ENCODE data around the gene PBX2.
"Not testable (repeated sequence)": the region's sequence is repeated elsewhere in the genome, so short reads cannot be mapped to it uniquely, and the experiment has no call there.

Gene PBX2, protein sequence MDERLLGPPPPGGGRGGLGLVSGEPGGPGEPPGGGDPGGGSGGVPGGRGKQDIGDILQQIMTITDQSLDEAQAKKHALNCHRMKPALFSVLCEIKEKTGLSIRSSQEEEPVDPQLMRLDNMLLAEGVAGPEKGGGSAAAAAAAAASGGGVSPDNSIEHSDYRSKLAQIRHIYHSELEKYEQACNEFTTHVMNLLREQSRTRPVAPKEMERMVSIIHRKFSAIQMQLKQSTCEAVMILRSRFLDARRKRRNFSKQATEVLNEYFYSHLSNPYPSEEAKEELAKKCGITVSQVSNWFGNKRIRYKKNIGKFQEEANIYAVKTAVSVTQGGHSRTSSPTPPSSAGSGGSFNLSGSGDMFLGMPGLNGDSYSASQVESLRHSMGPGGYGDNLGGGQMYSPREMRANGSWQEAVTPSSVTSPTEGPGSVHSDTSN

DNA sequence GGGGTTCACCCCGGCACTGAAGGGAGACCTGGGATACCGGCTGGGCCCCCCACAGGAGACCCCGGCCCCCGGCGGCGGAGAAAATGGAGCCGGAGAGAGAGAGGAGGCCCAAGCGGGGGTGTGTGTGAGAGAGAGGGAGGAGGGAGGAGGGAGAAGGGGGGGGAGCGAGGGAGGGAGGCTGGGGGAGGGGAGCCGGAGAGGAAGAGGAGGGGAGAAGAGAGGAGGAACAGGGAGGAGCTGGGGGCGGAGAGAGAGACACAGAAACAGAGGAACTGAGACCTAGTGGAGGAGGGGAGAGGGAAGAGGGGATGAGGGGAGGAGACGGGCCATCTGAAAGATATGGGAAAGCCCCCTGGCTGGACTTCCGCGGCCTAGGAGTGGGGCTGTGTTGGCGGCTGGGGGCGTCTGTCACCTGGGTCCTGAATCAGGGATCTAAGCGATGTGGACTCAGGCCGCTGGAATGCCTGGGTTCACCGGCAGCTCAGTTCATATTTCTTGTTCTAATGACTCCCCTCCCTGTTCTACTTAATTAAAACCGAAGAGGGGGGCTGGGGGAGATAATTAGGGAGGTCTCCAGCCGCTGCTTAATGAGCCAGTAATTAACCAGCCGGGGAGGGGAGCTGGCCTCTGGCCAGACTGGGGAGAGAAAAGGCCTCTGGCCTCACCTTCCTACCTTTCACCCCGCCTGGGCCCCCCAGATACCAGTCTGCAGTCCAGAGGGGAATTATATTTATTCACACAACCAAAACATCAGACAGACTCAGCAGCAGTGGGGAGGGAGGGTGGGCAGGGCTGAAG is at the start of gene PBX2:
PBX2 (minus strand) TSS at position 149 of the 798 bp plus-strand sequence. CDS start 287 bp downstream, outside the sequence.
- DNase-seq = peak; percentile 61

DNA sequence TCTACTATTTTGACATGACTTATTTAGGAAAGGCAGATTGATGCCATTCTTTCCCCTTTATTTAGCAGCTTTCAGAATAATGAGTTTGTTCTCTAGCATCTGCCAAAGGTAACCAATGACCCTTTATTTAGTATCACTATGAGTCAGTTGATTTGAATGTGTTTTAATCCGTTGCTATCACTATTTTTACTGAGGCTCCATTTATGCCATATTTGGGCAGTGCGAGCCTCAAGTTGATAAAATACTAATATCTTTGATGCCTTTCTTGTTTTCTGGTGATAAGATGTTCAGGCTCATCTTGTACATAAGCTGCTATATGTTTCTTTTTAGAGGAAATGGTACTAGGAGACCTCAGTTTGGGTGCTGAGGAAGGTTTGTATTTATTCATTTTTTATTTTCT is 49.5 kb upstream of the PBX2 start:
- no peak for DNase-seq

DNA sequence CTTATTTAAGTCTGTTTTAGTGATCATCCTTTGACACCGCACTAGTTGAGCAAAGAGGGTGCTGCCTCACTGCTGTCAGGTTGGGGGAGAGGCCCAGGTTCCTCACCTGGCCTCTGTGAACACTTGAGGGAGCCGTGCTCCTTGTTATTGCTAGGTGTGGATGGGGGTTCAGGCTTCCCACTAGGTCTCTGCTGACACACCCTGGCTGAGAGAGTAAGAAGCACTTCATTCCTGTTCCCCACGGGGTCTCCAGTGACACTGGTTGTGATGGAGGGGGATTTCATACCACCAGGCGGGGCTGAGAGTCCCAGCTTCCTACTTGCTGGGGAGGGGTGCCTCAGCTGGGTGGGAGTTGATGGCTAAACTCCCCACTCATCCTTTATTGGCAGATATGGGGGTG is 44.9 kb upstream of the PBX2 start:
- DNase-seq = no peak

DNA sequence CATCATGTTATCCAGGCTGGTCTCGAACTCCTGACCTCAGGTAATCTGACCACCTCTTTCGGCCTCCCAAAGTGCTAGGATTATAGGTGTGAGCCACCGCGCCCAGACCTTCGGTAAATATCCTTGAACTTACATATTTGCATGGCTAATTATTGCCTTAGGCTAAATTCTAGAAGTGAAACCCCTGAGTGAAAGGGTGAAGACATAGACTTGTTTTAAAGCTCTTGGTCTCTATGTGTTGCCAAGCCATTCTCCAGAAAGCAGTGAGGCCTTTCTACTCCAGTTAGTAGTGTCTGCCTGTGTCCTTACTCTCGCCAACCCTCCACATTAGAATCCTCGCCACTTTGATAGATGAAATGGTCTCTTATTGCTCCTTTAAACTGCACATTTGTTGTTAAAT is 36.4 kb upstream of the PBX2 start:
- no peak for DNase-seq

DNA sequence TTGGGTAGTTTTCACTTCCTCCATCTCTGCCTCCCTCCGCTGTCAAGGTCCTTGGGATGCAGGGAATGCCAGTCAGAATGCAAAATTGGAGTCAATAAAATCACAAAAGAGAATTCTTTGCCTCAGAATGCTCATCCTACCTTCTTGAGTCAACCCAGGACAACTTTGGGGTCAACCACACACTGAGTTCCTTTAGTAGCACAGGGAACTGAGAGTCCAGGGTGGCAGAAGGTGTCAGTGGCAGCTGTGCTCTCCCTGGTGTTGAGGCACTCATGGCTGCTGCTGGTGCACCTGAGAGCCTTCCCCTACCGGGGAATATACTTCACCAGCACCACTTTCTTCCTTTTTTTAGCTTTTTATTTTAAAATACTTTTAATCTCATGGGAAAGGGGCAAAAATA is 34.7 kb upstream of the PBX2 start:
- no peak for DNase-seq

DNA sequence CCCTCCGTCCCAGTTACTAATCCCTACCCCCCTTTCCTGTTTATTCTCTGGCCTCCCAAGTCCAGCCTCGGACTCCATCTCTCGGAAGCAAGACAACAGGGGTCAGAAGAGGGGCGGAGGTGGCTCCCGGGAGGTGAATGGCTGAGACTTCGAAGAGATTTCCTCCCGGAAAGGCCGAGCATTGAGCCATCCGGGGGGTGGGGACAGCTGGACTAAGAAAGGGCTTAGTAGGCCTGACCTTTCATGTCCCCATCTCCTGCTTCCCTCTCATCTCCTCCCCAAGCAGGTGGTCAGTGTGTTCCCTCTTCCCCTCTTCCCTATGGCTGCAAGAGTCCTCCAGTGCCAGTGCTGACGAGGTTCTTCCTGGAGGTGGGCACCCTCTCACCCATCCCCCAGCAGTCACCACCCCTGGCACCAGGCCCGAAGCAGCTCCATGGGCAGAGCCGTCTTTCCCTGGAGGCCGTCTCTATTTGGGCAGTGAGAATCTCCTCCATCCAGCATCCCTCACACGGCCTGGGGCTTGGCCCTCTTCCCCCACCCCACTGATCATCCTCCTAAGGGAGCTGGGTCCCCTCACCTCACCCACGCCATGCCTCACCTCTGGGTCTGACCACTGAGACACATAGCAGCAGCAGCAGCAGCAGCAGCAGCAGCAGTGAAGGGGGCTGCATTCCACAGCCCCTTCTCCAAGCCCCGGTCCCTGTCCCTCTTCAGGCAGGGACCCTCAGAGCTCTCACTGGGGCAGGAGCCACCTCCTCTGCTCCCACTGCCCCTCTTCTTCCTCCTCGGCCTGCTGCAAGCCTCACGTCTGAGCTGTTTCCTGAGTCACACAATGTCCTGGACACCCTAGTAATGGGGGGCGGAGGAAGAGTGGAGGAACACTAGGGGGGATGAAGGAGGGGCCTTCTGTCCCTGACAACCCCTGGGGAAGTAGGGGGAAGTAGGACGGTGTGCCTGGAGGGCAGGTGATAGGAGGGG is 33.5 kb upstream of the PBX2 start, which contains the start of gene NOTCH4:
NOTCH4 (minus strand) TSS at position 810 of the 978 bp plus-strand sequence; CDS start at position 671, 139 bp downstream.
- no peak for DNase-seq

DNA sequence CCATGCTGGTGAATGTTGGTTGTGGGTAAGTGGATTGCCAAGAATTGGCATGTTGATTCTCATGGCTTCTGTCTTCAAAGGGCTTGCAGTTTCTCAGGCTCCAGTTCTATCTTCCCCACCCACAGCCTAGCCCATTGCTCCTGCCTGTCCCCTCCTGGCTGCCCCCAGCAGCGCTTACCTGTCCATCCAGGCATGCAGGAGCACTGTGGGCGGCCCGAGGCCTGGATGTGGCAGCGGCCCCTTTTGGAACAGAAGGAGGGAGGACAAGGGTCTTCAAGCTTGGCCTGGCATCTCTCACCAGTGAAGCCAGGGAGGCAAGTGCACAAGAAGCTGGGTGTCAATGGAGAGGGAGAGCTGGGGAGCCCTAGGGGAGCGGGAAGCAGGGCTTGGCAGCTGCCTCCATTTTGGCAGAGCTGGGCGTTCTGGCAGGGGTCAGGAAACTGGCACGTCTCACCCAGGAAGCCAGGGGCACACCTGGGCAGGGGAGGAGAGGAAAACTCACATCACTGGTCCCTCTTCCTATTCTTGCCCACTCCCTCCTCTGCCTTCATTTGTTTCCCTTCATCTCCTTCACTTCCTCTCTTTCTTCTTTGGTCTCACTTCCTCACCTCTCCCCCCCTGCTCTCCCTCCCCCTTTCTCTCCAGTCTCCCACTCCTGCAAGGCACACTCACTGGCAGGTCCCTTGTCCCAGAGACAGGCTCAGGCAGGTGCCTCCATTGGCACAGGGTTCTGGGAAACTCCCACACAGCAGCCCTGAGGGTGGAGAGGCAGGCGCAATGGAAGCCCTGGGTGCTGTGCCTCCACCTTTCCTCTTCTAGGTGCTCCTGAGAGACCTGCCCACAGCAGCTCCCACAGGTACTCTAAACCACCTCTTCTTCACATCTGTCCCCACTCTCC is 32.6 kb upstream of the PBX2 start:
- DNase-seq = no peak

DNA sequence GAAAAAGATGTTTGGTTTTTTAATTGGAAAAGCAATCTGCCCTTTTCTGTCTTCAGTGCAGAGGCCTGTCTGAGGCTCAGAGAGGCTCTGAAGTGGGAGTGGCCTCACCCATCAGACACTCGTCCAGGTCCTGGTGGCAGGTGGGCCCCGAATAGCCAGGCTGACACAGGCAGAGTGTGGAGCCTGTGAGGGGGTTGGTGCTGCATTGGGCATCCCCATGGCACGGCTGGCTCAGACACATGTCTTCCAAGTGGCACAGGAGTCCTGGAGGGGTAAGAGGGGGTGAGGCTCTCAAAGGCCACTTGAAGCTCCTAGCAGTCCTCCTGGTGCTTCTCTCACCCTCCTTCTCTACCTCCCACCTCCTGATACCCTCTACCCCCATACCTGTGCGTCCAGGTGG is 30.0 kb upstream of the PBX2 start:
- no peak for DNase-seq

DNA sequence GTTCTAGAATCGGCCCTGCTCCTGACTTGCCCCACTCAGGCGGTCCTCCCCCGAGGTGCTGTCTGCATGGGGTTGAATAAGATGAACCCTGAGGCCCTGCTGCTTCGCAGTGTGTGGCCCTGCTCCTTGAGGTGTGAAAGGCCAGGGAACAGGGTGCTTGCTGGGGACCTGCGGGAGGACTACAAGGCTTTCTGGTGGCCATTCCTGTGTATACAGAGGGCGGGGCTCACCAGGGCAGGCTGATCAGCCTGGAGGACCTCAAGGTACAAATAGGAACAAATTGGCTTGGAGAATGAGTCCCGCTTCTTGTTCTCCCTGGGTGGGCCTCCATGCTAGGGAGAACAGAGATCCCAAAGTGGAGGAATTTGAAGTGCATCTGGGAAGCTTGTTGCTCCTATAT is 28.2 kb upstream of the PBX2 start:
- DNase-seq = no peak

DNA sequence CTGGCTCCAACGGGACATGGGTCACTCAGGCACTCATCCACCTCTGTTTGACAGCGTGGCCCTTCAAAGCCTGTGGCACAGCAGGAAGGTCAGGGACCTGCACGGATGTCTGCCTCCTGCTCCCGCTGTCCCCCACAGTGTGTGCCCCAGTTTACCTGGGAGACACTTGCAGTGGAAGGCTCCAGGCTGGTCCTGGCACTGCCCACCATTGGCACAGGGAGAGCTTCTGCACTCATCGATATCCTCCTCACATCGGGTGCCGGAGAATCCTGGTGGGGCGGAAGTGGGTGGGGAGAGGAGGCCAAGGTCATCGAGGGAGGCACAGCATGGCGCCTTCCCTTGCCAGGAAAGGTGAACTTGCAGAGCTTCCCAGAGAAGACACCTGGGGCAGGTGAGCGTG is 27.0 kb upstream of the PBX2 start:
- no peak for DNase-seq

DNA sequence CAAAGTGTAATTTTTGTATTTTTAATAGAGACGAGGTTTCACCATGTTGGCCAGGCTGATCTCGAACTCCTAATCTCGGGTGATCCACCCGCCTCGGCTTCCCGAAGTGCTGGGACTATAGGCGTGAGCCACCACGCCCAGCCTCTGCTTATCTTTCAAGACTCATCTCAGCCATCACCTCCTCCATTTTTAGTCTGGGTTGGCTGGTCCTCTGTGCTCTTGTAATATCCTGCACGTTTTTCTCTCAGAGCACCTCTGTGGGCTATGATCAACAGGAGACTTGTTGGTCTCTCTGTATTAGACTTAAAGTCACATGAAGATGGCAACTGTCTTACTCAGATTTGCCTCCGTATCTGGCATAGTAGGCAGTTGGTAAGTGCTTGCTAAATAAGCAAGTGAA is 26.3 kb upstream of the PBX2 start:
- no peak for DNase-seq

DNA sequence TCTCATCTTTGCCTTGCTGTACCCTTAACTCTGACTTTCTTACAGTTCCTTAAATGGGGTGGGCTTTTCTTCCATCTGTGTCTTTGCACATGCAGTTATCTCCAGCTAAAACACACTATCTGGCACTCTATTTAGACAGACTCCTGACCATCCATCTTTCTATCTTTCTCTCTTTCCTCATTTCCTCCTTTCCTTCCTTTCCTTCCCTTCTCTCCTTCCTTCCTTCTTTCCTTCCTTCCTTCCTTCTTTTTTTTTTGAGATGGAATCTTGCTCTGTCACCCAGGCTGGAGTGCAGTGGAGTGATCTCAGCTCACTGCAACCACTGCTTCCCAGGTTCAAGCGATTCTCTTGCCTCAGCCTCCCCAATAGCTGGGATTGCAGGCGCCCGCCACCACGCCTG is 25.6 kb upstream of the PBX2 start:
- no peak for DNase-seq

DNA sequence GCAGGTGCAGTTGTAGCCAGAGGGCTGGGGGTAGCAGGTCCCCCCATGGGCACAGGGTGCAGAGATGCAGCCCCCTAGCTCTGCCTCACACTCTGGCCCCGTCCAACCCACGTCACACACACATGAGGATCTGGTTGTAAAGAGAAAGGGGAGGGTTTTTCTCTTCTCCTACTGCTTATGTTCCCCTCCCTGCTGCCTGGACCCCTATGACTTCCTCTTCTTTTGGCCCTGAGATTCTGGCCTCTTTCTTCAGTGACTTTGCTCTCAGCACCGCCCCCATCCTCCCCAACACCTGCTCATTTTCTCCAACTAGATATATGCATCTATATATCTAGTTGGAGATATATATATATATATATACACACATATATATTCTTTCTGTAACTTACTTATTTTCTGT is 24.1 kb upstream of the PBX2 start:
- DNase-seq = no peak

DNA sequence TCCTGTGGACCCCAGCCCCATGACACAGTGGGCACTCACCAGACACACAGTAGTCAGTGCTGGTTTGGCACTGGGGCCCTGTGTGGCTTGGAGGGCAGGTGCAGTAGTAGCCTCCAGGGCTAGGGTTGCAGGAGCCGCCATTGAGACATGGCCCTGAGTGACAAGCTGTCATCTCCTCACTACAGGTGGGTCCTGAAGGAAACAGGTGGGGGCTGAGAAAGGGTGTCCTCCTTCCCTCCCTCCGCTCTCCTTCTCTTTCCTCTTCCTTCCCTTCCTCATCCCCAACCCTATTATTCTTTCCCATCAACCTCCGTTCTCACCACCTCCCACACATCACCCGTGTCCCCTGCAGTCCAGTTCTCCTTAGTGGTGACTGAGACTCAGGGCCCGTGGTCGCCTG is 23.6 kb upstream of the PBX2 start:
- DNase-seq = no peak

DNA sequence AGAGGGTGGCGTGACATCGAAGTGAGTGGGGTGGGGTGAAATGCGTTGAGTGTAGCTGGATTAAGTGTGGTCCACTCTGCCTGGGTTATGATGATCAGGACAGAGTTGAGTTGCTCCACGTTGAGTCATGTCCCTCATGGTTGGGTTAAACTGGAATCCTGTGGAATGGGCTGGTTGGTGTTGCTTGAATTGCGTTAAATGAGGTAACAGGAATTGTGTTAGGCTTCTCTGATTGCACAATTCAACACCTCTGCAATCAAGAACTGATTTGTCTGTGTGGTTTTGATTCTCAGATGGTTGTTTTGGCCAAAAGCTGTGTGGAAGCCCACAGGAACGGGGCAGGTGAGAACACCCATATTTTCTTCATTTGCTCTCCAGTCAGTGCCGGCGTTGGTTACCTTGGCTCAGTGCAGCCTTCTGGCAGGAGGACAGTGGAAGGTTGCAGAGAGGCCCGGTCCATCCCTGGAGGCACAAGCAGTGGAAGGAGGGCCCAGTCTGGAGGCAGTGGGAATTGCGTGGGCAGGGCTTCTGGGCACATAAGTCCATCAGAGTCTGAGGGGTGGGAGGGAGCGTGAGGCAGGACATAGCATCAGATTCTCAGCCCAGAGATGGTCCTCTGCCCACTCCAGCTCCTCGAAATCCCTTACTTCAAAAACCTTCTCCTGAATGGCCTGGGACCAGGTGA is 22.2 kb upstream of the PBX2 start:
- DNase-seq = no peak

DNA sequence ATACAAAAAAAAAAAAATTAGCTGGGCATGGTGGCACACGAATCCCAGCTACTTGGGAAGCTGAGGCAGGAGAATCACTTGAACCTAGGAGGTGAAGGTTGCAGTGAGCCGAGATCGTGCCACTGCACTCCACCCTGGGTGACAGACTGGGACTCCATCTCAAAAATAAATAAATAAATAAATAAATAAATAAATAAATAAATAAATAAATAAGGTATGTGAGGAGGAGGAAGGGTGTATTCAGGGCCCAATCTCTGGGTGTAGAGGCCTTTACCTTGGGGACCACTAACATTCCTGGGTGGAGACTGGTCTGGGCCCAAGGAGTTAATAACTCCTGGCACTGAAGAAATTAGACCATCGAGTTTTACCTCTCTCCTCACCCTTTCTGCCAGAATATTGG is 21.4 kb upstream of the PBX2 start:
- not testable (repeated sequence) for DNase-seq

DNA sequence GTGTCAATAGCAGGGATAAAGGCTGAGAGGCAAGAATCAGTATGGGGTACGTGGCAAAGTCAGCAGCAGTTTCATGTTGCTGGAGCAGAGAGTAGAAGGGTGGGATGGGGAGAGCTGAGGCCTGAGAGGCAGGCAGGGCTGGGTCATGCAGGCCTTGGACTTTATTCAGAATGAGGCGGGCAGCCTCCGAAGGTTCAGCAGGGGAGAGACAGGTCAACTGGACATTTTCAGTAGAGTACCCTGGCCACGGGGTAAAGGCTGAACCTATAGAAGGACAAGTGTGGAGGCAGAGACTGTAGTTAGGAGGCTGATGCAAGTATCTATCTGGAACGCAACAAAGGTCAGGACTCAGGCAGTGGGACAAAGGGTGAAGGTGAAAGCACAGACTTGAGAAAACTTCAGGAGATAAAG is 20.2 kb upstream of the PBX2 start:
- DNase-seq = no peak

DNA sequence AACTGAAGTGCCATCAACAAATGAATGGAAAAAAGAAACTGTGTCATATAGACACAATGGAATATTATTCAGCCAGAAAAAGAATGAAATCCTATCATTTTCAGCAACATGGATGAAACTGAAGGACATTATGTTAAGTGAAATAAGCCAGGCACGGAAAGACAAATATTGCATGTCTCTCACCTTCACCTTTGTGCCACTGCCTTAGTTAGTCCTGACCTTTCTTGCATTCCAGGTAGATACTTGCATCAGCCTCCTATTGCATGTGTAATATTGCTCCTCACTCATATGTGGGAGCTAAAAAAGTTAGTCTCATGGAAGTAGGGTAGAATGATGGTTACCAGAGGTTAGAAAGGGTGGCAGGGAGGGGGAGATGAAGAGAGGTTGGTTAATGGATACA is 19.0 kb upstream of the PBX2 start:
- DNase-seq = no peak

DNA sequence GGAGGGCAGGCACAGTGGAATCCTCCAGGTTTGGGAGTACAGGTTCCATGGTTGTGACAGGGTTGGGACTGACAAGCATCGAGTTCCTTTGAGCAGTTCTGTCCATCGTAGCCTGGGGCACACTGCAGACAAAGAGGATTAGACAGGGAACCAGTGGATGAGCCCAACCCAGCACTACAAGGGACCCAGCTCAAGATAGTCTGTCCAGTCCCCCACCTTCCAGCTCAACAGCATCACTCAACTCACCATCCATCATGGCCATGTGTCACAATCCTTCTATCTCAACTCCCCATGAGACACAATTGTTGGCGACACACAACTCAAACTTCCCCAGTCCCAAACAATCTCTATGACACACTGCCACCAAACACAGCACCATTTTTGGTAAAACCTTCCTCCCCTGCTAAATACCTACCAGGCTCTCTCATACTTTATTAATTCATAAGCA is 14.3 kb upstream of the PBX2 start:
- DNase-seq = no peak

DNA sequence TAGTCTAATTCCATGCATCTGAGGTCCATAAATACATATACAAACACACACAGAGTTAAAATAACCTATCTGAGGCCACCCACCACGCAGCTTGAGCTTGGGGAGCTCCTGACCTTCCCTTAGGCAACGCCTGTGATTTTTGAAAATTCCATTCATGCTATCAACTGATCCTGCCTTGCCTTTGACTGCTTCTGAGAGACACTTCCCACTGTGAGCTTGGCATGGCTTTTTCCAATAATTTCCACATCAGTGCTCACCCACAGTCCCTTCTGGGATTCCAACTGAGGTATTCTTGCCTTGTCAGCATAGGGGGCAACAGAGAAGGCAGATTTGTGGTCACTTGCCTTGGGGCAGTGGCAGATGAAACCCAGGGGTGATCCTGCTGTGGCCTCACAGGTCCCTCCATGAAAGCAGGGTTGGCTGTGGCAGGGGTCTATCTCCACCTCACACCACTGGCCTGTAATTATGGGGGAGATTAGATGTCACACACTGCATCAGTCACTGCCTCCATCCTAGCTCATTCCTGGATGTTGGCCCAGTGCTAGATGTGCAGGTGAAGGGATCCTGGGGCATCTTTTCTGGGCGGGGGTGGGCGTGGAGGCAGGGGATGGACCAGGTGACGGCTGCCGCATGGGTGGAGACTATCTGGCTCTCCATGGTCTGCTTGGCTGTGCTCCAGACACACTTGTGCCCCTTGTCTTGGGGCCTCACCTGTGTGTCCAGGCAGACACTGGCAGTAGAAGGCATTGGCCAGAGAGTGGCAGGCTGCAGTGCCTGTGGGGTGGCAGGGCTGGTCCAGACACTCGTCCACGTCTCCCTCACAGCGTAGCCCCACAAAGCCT is 13.6 kb upstream of the PBX2 start:
- DNase-seq = no peak
